Fibroblast of villous mesenchyme (primary cell): ENCODE data around the gene DNER. TPM values are rescaled to one million over a fixed set of nuclear protein-coding genes. Genes with fewer than 3 reads are reported as not detected.

ENCODE experiments used
- DNase-seq: peaks from one replicate; pipeline ENCODE4 v3.0.0-alpha.2; 2010; ENCODE audit warnings: low read depth
- H3K4me3 ChIP-seq: 2 replicates; pipeline ENCODE4 v1.5.1; 2011; ENCODE audit warnings: low read depth, mild to moderate bottlenecking, low read length
- CTCF ChIP-seq: IDR thresholded peaks from 2 replicates; pipeline ENCODE4 v1.5.1; 2012; ENCODE audit warnings: low read depth, mild to moderate bottlenecking, low read length; ENCODE audit not compliant: insufficient read depth
- total RNA-seq: library from RNA; depleted of rRNA; stranded (reverse); fragments of >200 nt; gene quantifications from 2 replicates; pipeline ENCODE4 v1.2.3, GENCODE V29; 2012

DNER gene
- total RNA-seq, 1 donor, result 0.86 TPM

- H3K4me3 ChIP-seq, result no peak overlapping the region
- no peak for DNase-seq
- TF ChIP-seq CTCF, result no peak
These were observed 117.6 kb downstream of the DNER start for GRCh38 chr2:229596796-229597195.

GRCh38 chr2:229591611-229592010 lies 122.7 kb downstream of the DNER start:
- TF ChIP-seq CTCF, result no peak

GRCh38 chr2:229586746-229587705 lies 127.3 kb downstream of the DNER start:
- peak; percentile 81 for DNase-seq
- H3K4me3 ChIP-seq, result peak overlapping the region; percentile 45
- TF ChIP-seq CTCF, result peak; percentile 95

More at GRCh38 chr2:229591611-229592010, 122.7 kb downstream of the DNER start:
- H3K4me3 ChIP-seq, result no peak overlapping the region
- DNase-seq, result no peak

GRCh38 chr2:229586012-229586411 lies 128.3 kb downstream of the DNER start:
- no peak overlapping the region for H3K4me3 ChIP-seq
- TF ChIP-seq CTCF, result no peak
- no peak for DNase-seq

- H3K4me3 ChIP-seq, result peak overlapping the region; percentile 10
- DNase-seq, result peak; percentile 21
- TF ChIP-seq CTCF, result no peak
These were observed 132.2 kb downstream of the DNER start for GRCh38 chr2:229582151-229582550.

GRCh38 chr2:229578052-229578846 lies 136.1 kb downstream of the DNER start:
- H3K4me3 ChIP-seq, result no peak overlapping the region
- peak; percentile 4 for TF ChIP-seq CTCF
- DNase-seq, result no peak
